ENCODE data around the gene TFPI. TPM values are rescaled to one million over a fixed set of nuclear protein-coding genes. Genes with fewer than 3 reads are reported as not detected.

Gene TFPI
- total RNA-seq, 1 experiment from 2014 or later = 8.4 TPM

- ChIA-PET CTCF (interaction anchor here (0.5 to 1.2 kb wide), 4 partner anchors 17 to 44 kb away, joined by 3 to 7 read pairs (median 3); no protein-coding TSS in a partner anchor), POLR2A (interaction anchor here (0.6 kb wide), 1 partner anchor 11 kb away, joined by 3 read pairs; the partner anchor contains the start of gene TFPI)
- Mint-ChIP-seq H3K36me3 (peaks cover 2% of the 10 kb centered on the region; the same call in 1 of the 2 replicates), H3K4me3 (no peak overlapping the region), H3K4me1 (peaks cover 45% of the 10 kb centered on the region), H3K27ac (no peak overlapping the region), H3K27me3 (ENCODE audit: low read depth) (no peaks in the 10 kb centered on the region), H3K9me3 (no peaks in the 10 kb centered on the region)
- ATAC-seq (no peak), DNase-seq (ENCODE audit: low spot score) (no peak)
- no peak for TF ChIP-seq ZNF671 (CRISPR knock-in tag; IDR thresholded peaks at IDR 0.05)
- no peak for TF ChIP-seq ZNF263 (CRISPR knock-in tag; IDR thresholded peaks at IDR 0.05; ENCODE audit: low read depth)
- TF ChIP-seq ZMAT4 (CRISPR knock-in tag; IDR thresholded peaks at IDR 0.05) = no peak
- TF ChIP-seq, protein P1, sequence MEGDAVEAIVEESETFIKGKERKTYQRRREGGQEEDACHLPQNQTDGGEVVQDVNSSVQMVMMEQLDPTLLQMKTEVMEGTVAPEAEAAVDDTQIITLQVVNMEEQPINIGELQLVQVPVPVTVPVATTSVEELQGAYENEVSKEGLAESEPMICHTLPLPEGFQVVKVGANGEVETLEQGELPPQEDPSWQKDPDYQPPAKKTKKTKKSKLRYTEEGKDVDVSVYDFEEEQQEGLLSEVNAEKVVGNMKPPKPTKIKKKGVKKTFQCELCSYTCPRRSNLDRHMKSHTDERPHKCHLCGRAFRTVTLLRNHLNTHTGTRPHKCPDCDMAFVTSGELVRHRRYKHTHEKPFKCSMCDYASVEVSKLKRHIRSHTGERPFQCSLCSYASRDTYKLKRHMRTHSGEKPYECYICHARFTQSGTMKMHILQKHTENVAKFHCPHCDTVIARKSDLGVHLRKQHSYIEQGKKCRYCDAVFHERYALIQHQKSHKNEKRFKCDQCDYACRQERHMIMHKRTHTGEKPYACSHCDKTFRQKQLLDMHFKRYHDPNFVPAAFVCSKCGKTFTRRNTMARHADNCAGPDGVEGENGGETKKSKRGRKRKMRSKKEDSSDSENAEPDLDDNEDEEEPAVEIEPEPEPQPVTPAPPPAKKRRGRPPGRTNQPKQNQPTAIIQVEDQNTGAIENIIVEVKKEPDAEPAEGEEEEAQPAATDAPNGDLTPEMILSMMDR (IDR thresholded peaks at IDR 0.05) = no peak
- no peak for TF ChIP-seq MXD4 (CRISPR knock-in tag; IDR thresholded peaks at IDR 0.05; ENCODE audit: borderline replicate concordance)
- no peak for TF ChIP-seq NR3C1 (CRISPR knock-in tag; conservative IDR thresholded peaks at IDR 0.05; ENCODE audit: low read depth)
- TF ChIP-seq CREM (CRISPR knock-in tag; IDR thresholded peaks at IDR 0.05) = no peak
- no peak for TF ChIP-seq CBFB (CRISPR knock-in tag; IDR thresholded peaks at IDR 0.05; ENCODE audit: low read depth)
- no peak for TF ChIP-seq HMGA2 (CRISPR knock-in tag; IDR thresholded peaks at IDR 0.05)
- no peak for TF ChIP-seq ZNF219 (CRISPR knock-in tag; IDR thresholded peaks at IDR 0.05; ENCODE audit: borderline replicate concordance)
- TF ChIP-seq TP53 (CRISPR knock-in tag; IDR thresholded peaks at IDR 0.05) = no peak
Observed at GRCh38 chr2:187543488-187543887, 10.7 kb downstream of the TFPI start.

DNA sequence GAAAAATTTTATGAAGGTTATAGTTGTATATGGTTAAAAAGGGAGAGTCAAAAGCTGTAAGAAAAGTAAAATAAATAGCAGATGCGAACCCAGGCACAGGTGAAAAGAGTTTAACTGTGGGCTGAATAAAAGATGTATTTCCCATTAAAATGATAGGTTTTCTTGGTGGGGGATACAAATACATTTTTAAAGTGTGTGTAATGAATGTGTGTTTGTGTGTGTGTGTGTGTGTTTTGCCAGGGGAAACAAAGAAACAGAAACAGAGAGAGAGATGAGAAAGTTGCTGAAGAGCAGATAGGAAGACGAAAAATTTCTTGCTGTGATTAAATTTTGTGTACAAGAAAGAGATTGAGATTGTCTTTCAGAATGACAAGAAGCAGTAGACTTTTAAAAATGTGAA lies 12.1 kb downstream of the TFPI start:
- Mint-ChIP-seq H3K27me3 (ENCODE audit: low read depth) (no peaks in the 10 kb centered on the region), H3K4me3 (no peak overlapping the region), H3K36me3 (peaks cover 14% of the 10 kb centered on the region), H3K4me1 (peaks cover 39% of the 10 kb centered on the region), H3K27ac (0 out of 2 replicates have a peak overlapping the region, but pooled peaks have one; percentile 0), H3K9me3 (peaks cover 12% of the 10 kb centered on the region)
- DNase-seq (ENCODE audit: low spot score) (no peak), ATAC-seq (no peak)
- ChIA-PET POLR2A (no interaction called here), CTCF (no interaction called here)
- TF ChIP-seq SMAD3 (CRISPR knock-in tag; IDR thresholded peaks at IDR 0.05; ENCODE audit: borderline replicate concordance) (no peak), FOXJ3 (CRISPR knock-in tag; IDR thresholded peaks at IDR 0.05; ENCODE audit: borderline replicate concordance) (no peak), NR1H2 (CRISPR knock-in tag; IDR thresholded peaks at IDR 0.05) (no peak), ATF1 (CRISPR knock-in tag; IDR thresholded peaks at IDR 0.05) (no peak), JAZF1 (CRISPR knock-in tag; IDR thresholded peaks at IDR 0.05) (no peak), CBFB (CRISPR knock-in tag; IDR thresholded peaks at IDR 0.05; ENCODE audit: low read depth) (no peak), NFE2L1 (CRISPR knock-in tag; IDR thresholded peaks at IDR 0.05) (no peak), MXD4 (CRISPR knock-in tag; IDR thresholded peaks at IDR 0.05; ENCODE audit: borderline replicate concordance) (no peak), ATF3 (CRISPR knock-in tag; conservative IDR thresholded peaks at IDR 0.05) (no peak), CREM (CRISPR knock-in tag; IDR thresholded peaks at IDR 0.05) (no peak), NR2C2 (CRISPR knock-in tag; IDR thresholded peaks at IDR 0.05) (no peak)
- TF ChIP-seq, protein P2, sequence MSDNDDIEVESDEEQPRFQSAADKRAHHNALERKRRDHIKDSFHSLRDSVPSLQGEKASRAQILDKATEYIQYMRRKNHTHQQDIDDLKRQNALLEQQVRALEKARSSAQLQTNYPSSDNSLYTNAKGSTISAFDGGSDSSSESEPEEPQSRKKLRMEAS (CRISPR knock-in tag; IDR thresholded peaks at IDR 0.05) = no peak
- TF ChIP-seq, protein P3, sequence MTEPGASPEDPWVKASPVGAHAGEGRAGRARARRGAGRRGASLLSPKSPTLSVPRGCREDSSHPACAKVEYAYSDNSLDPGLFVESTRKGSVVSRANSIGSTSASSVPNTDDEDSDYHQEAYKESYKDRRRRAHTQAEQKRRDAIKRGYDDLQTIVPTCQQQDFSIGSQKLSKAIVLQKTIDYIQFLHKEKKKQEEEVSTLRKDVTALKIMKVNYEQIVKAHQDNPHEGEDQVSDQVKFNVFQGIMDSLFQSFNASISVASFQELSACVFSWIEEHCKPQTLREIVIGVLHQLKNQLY (CRISPR knock-in tag; IDR thresholded peaks at IDR 0.05) = no peak
- TF ChIP-seq, protein P4, sequence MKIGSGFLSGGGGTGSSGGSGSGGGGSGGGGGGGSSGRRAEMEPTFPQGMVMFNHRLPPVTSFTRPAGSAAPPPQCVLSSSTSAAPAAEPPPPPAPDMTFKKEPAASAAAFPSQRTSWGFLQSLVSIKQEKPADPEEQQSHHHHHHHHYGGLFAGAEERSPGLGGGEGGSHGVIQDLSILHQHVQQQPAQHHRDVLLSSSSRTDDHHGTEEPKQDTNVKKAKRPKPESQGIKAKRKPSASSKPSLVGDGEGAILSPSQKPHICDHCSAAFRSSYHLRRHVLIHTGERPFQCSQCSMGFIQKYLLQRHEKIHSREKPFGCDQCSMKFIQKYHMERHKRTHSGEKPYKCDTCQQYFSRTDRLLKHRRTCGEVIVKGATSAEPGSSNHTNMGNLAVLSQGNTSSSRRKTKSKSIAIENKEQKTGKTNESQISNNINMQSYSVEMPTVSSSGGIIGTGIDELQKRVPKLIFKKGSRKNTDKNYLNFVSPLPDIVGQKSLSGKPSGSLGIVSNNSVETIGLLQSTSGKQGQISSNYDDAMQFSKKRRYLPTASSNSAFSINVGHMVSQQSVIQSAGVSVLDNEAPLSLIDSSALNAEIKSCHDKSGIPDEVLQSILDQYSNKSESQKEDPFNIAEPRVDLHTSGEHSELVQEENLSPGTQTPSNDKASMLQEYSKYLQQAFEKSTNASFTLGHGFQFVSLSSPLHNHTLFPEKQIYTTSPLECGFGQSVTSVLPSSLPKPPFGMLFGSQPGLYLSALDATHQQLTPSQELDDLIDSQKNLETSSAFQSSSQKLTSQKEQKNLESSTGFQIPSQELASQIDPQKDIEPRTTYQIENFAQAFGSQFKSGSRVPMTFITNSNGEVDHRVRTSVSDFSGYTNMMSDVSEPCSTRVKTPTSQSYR (CRISPR knock-in tag; IDR thresholded peaks at IDR 0.05) = no peak
